GM21515 (cell line): ENCODE data around the gene B4GALT5.
"Not testable (repeated sequence)": the region's sequence is repeated elsewhere in the genome, so short reads cannot be mapped to it uniquely, and the experiment has no call there.

Source experiments
- ATAC-seq: cut with Tn5 transposase; IDR thresholded peaks from one replicate; pipeline ENCODE4 v1.9.1; 2021; ENCODE audit not compliant: unreplicated experiment

B4GALT5 gene

DNA sequence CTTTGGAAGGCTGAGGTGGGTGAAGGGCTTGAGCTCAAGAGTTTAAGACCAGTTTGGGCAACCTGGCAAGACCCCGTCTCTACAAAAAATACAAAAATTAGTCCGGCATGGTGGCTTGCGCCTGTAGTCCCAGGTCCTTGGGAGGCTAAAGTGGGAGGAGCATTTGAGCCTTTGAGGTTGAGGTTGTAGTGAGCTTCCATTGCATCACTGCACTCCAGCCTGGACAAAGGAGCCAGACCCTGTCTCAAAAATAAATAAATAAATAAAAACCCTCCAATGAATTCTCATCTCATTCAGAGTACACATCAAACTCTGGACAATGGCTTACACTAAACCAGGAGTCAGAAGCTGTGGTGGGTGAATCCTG lies 31.8 kb downstream of the B4GALT5 start:
- no peak for ATAC-seq

DNA sequence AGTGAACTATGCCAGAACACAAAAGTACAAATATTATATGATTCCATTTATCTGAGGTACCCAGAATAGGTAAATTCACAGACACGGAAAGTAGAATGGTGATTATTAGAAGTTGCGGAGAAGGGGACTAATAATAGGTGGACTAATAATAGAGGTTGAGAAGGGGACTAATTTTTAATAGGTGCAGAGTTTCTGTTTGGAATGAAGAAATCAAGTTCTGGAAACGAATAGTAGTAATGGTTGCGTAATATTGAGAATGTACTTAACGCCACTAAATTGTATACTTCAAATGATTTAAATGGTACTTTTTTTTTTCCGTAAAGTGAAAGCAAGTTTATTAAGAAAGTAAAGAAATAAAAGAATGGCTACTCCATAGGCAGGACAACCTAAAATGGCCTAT lies 33.2 kb downstream of the B4GALT5 start:
- ATAC-seq, result no peak

DNA sequence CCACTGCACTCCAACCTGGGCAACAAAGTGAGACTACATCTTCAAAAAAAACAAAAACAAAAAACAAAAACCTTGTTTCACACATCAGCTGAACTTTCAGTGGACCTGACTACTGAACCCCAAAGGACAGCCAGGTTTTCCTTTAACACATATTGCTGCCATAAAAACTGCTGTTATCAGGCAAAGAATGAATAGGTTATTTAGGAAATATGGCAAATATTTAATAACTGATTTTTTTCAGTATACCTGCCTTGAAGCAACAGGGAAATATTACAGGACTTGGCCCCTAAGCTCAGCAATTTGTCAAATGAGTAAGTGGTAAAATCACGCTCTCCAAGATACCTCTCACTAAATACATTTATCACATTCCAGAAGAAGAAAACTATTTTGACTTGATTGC lies 34.0 kb downstream of the B4GALT5 start:
- ATAC-seq, result no peak

DNA sequence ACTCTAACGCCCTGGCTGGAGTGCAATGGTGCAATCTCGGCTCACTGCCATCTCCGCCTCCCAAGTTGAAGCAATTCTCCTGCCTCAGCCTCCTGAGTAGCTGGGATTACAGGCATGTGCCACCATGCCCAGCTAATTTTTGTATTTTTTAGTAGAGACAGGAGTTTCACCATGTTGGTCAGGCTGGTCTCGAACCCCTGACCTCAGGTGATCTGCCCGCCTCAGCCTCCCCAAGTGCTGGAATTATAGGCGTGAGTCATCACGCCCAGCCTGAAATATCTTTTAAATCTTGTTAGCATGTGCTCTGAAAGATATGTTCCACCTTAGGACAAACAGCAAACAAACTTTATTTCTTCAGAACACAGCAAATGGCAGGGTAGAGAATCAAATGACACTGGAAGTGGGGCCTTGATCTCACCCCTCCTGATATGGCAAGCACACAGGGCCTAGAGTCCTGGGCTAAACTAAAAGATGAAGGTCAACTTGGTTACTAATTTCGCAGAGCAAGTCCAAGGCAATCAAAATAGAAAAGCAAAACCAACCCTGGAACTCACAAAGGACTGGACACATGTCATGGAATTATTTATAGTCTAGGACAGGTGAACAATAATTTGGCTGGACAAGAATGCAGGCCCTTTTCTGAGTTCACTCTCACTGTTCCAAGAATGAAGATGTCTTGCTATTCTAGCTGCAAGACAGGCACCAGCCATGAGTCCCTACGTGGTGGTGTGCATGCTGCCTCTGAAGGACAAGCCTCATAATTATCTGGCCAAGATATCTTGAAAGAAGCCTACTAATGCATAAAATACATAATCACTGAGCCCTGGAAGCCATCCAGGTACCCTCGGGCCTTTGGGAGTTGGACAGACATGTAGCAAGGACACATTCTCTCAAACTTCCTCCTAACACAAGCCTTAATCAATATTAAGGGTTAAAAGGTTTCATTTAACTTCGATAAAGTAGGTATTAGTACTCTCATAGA lies 35.6 kb downstream of the B4GALT5 start:
- ATAC-seq, result no peak

DNA sequence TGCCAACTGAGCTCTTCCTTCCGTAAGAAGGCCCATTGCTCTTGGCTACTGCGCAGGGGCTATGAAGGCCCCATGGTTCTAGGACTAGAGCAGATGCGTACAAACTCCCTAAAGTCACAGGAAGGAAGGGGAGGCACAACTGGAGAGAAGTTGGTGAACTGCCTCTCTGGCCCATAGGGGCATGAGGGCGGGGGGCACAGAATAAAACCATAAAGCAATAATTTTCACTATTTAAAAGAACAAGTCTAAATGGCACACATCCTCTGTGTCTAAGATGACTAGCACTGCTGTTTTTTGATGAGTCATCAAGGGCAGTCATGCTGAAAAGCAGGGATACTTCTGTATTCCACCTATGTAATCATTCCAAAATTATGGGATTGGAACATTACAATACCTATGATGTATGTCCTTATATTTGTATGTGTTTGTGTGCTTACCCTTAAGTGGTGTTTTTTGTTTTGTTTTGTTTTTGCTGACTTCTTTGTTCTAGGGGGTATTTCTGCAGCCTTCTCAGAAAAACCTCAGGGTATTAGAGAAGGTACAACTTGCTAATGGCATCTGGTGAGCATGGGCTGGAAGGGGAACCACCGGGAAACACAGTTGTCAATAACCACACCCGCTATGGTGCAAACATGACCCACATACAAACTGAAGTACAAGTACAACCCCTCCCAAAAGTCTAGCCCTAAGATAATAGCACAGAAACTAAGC lies 36.9 kb downstream of the B4GALT5 start:
- ATAC-seq, result peak; percentile 48

DNA sequence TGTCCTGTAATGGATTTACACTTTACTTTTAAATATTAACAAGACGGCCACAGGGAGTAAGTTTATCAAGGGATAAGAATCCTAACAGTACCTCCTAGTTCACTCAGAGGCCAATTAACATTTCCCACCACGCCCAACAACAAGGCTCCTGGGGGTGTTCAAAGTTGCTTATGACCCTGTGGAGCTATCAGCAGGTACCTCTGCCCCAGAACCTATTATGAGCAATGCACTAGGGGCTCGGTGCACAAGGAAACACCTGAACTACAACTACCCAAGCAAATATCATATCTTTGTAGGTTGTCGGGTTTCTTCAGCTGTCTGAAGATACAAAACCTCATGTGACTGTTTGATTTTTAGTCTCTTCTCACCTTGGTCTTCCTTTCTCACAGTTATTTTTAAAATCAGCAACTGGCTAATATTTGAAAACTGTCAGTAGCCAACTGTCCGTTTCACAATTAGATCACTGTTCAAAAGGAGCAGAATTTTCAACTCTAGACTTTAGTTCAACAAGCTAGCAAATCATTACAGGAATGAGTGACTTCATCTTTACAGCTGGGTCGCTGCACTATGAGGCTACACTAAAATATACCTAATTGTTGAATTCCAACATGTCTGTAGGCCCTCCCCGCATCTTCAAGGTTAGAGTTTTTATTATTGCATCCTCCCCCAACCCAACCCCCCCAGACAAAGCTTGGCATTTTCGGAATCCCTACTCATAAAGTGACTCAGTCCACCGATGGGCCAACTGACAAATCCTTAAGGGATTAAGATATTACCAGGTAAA lies 38.1 kb downstream of the B4GALT5 start:
- ATAC-seq, result peak; percentile 39

DNA sequence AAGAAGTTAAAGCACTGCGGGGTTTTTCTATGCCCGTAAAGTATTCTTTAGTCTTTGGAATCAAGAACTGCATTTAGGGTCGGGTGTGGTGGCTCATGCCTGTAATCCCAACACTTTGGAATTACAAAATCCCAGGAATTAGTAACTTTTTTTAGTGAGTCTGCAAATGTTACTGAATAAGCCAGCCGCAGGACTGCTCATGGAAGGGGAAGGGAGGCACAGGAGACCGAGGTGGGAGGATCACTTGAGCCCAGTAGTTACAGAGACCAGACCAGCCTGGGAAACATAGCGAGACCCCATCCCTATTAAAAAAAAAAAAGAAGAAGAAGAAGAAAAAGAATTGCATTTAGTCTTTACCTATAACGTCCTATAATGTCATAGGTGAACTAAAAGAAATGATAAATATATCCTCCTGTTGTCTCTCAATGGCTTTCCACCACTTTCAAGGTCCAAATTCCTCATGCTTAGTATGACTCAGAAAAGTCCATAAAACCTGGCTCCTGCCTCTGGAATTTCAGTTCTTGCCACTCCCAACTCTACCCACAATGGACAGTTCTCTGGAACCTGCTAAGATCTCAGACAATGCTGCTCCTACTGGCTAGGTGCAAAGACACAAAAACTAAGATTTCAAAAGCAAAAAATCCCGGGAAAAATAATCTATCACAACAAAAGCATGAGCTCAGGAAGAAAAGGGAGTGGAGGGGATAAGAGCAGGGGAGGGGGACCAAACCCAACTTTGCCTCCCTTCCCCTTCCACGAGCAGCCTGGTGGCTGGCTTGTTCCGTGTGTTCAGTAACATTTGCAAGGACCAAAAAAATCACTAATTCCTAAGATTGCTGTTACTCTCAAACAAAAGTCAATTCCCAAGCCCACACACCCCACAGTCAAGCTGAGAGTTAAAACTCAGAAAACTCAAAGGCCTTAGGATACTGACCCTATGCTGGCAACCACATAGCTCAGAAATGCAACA lies 39.0 kb downstream of the B4GALT5 start:
- ATAC-seq, result no peak

DNA sequence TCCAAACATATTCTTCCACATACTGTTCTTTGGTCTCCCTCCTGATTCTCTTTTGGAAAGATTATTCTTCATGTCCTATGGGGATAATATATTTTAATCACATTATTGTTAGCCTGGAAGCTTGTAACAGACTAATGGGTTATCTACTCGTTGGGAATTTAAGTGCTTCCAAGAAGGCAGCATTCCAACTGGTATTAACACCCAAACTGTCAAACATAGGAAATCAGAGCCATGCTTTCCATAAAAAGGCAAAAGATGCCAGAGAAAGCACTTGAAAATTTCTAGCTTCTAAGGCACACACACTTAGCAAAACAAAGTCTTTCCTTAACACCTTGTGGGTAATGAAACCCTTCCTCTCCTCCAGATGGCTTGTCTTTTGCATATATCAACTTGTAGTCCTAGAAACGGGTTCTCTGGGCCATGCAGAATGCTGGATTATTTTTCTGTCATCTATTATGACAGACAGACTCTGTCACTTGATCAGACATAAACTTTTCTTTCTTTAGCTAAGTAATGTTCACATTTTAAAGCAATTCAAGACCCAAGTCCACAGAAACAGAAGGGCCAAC lies 41.5 kb downstream of the B4GALT5 start:
- ATAC-seq, result no peak

DNA sequence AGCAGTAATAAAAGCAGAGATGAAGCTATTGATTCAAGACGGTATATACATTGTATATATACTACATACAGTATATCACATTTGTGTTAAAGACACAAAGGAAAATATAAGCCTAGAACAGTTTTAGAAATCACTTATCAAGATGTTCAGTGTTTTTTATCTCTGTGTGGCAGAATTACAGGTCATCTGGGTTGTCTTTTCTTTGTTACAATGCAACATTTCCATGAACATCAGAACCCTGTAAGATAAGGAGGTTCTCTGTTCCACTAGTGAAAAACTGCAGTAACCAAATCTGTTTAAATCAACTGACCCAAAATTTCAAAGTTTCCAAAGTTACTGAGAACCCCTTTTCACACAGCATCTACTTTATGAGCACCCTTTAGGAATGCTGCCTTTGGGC lies 42.2 kb downstream of the B4GALT5 start:
- ATAC-seq, result no peak

DNA sequence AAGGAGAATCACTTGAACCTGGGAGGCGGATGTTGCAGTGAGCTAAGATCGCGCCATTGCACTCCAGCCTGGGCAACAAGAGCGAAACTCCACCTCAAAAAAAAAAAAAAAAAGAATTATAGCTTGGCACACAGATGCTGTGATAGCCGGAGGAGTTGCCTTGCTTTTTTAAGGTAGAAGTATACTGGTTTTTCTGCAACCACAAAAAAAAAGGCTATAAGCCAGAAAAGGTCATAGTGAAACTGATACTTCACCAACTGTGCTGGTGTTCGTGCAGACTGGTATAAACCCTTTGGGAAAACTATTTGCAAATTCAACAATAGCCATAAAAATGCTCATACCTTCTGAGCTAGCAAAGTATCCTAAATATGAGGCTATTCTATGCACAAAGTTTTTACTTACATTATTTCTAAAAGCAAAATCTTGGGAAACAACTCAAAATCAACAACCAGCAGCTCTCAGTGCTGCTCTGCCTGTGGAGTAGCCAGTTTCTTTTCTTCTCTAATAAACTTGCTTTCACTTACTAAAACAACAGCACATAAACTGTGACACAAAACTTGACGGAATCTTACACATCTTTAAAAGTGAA lies 44.0 kb downstream of the B4GALT5 start:
- peak; percentile 39 for ATAC-seq

DNA sequence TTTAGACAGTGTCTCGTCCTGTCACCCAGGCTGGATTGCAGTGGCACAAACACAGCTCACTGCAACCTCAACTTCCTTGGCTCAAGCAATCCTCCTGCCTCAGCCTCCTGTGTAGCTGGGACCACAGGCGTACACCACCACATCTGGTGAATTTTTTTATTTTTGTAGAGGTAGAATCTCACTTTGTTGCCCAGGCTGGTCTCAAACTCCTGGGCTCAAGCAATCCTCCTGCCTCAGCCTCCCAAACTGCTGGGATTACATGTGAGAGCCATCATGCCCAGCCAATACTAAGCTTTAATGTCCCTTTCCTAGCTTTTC lies 44.8 kb downstream of the B4GALT5 start:
- not testable (repeated sequence) for ATAC-seq

DNA sequence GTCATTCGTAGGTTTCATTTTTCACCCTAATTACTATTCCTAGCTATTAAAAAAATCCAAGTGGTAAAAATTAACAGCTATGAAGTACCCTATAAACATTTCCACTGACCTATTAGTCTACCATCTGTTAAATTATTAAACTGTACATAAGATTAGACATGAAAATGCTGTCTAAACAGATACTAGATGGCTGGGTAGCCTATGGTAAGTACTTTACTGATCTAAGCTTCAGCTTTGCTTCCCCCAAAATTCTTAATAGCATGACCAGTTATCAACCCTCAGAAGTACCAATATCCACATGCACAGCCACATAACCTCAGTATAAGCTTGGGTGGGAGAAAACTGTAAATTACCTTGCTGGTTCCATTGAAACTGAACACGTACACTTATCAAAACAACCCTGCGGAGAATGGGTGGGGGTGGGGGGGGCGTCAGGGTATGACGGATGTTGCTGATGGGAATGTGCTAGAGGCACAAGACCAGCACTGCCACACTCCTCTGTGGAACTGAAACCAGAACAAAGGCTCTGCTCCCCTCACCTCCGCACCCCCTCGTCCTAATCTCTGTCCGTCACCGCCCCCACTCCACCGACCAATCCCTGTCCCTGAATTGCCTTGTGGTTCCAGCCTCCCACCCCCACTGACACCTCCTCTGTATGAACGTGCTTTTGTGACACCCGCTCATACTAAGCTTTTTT lies 45.3 kb downstream of the B4GALT5 start:
- ATAC-seq, result peak; percentile 73

DNA sequence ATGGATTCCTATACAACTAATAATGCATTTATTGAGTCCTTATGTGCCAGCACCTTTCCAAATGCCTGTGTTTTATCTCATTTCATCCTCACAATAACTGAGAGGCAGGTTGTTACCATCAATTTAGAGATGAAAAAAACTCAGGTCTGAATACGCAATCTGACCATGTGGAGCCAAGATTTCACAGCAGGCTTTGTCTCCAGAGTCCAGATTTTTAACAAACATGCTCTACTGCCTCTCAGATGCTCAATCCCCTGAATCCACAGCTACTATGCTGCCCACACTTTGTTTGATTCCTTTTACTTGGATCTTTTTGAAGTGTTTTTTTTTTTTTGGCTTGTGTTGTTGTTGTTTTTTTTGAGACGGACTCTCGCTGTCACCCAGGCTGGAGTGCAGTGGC lies 46.8 kb downstream of the B4GALT5 start:
- no peak for ATAC-seq

DNA sequence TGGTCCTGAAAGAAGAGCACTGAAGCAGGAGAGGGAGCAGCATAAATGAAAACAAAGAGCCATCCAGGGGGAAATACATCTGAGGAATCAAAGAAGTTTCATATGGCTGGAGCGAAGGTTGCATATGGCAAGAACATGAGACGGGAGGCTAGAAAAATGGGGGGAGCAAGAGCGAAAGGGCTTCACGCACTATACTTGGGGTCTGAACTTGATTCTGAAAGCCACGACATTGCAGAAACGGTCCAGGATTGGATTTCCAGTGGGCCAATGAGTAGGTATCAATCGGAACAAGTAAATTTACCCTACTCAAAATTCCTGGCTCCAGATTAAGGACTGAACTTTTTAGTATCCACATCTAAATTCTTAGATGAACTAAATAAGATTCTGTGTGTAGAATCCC lies 47.9 kb downstream of the B4GALT5 start:
- ATAC-seq, result no peak

DNA sequence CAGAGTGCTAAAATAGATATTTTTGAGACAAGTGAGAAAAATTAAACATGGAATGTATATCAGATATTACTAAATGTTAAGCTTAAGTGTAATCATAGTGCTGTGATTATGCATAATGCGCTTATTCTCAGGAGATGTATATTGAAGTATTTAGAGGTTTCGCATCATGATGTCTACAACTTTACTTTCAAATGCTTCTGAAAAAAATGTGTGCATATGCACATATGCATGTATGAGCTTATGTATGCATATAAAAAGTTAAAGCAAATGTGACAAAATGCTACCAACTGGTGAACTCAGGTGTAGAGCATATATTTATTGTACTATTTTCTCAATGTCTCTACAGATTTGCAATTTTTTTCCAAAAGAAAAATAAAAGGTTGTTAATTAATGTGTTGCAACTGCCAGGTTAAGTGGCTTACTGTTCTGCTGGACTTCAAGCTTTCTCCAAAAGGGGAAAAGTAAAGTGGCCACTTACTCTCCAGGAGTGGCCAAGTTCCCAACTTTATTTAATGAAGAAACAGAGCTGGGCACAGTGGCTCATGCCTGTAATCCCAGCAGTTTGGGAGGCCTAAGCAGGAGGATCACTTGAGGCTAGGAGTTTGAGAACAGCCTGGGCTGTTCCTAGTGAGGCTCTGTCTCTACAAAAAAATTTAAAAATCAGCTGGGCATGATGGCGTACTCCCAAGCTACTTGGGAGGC lies 48.9 kb downstream of the B4GALT5 start:
- ATAC-seq, result no peak

DNA sequence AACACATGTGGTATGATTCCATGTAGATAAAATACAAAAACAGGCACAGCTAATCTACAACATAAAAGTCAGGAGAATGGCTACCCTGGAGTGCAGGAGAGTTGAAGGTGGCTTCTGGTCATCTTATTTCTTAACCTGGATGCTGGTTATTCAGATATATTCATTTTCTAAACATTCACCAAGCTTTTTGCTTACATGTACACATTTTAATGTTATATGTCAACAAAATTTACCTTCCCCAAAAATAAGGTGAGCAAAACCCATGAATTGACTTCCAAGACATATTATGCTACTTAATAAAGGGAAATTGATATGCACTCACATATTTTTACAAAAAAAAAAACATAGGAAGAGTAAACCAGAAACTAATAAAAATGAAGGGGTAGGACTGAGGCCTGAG lies 50.6 kb downstream of the B4GALT5 start:
- ATAC-seq, result no peak

DNA sequence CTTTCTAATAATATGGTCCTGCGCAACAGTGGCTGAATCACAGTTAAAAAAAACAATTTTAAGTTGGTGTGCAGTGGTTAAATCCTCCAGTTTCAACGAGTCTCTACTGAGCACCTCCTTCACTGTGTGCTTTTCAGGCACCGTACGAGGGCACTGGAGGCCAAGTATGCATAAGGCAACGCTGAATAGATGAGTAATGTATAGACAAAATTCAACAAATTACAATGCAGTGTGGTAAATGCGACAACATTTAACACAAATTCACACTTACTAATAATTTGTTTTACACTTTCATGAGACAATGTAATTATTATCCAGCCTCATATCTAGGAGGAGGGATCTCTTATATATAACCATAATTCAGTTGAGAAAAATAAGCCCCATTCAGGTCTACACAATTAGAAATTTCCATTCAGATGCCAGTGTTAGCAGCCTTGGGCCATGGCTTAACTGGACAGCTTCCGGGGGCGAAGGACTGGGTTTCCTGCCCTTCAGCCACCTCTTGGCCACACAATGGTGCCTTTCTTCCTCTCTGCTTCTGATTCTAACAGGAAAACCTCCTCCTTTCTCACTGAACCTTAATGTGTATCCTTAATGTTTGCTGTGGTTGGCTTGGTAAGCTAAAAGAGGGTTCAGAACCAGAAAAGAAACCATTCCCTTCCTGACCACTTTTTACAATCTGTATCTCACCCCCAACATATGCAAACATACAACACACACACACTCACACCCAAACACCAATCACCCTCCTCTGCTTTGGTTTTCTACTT lies 51.9 kb downstream of the B4GALT5 start:
- no peak for ATAC-seq

DNA sequence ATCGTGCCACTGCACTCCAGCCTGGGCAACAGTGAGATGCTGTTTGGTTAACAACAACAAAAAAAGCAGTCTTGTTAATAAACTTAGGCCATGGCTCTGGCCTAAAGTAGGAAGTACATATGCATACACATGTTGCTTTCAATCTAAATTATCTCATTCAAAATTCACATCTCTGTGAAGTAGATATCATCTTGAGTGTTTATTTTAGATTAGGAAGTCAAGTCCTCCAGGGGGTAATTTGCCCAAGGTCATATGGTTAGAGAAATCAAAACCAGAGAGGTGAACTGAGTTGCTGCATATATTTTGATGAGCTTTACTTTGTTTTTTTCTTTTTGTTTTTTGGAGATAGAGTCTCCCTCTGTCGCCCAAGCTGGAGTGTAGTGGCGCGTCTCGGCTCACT lies 52.8 kb downstream of the B4GALT5 start:
- ATAC-seq, result no peak
